GM12878 (cell line): ENCODE measurements around the gene BCAS4.

Source experiments
- ATF7 ChIP-seq: fragments of 450-650 bp; IDR thresholded peaks from 2 replicates; pipeline ENCODE4 v1.6.1; 2016; ENCODE audit warnings: low read depth, mild to moderate bottlenecking
- CTCF ChIP-seq, 3 experiments: IDR thresholded peaks in 2 of 3; conservative IDR thresholded peaks in 1 of 3; 2 replicates each; pipeline ENCODE4 v1.5.1; 2011; ENCODE audit warnings: low read depth in 3 of 3, low read length in 3 of 3, mild to moderate bottlenecking in 3 of 3, control low read depth in 2 of 3, moderate library complexity in 2 of 3, inconsistent platforms in 1 of 3, mixed read lengths in 1 of 3; ENCODE audit not compliant: control insufficient read depth in 2 of 3, insufficient read depth in 1 of 3; ENCODE audit errors: extremely low read depth in 1 of 3
- ETV6 ChIP-seq, 2 experiments: fragments of 450-650 bp in 1 of 2; IDR thresholded peaks in 1 of 2; conservative IDR thresholded peaks in 1 of 2; 2 replicates each; pipeline ENCODE4 v1.6.1; 2014; ENCODE audit warnings: antibody characterized with exemption in 1 of 2, borderline replicate concordance in 1 of 2, low read depth in 1 of 2, mild to moderate bottlenecking in 1 of 2, moderate library complexity in 1 of 2
- POLR2AphosphoS5 ChIP-seq: IDR thresholded peaks from 2 replicates; pipeline ENCODE4 v1.6.1; 2011; ENCODE audit warnings: mild to moderate bottlenecking, low read length, inconsistent platforms
- SP1 ChIP-seq: IDR thresholded peaks from one replicate; pipeline ENCODE4 v1.6.1; 2011; ENCODE audit warnings: low read depth, low read length
- SREBF1 ChIP-seq: IDR thresholded peaks from 2 replicates; pipeline ENCODE4 v1.6.1; 2012; ENCODE audit warnings: mild to moderate bottlenecking, low read length
- USF1 ChIP-seq: IDR thresholded peaks from 2 replicates; pipeline ENCODE4 v1.6.1; 2011; ENCODE audit warnings: borderline replicate concordance, low read depth, mild to moderate bottlenecking, moderate library complexity, mixed read lengths, low read length; ENCODE audit not compliant: insufficient read depth; ENCODE audit errors: extremely low read length

GRCh38 chr20:50866831-50867230 lies 72.0 kb downstream of the BCAS4 start:
- TF ChIP-seq ATF7 (no peak), CTCF (IDR thresholded peaks at IDR 0.05 in 2 of 3, conservative IDR thresholded peaks at IDR 0.05 in 1 of 3; ENCODE audit: control insufficient read depth in 2 of 3, extremely low read depth in 1 of 3, insufficient read depth in 1 of 3, low read depth in 3 of 3, low read length in 3 of 3) (no peak), ETV6 (conservative IDR thresholded peaks at IDR 0.05 in 1 of 2, IDR thresholded peaks at IDR 0.05 in 1 of 2; ENCODE audit: borderline replicate concordance in 1 of 2, low read depth in 1 of 2) (no peak), SP1 (no peak), SREBF1 (no peak), POLR2AphosphoS5 (no peak), USF1 (no peak)
